MM.1S (cell line): Measurements from ENCODE around the gene ABCB10.

Experiments used
- EZH2 ChIP-seq: fragments of 300-600 bp; sonication (generic); optimal IDR thresholded peaks from 2 replicates; pipeline ENCODE3; 2017; ENCODE audit warnings: low read depth, mild to moderate bottlenecking, antibody characterized with exemption, low read length, mixed read lengths
- EZH2phosphoT487 ChIP-seq: fragments of 300-600 bp; sonication (generic); IDR thresholded peaks from 2 replicates; pipeline ENCODE4 v1.6.1; 2018; ENCODE audit warnings: antibody characterized with exemption, low read length
- TF ChIP-seq, protein P1 (sequence below): fragments of 300-600 bp; sonication (generic); IDR thresholded peaks from 2 replicates; pipeline ENCODE4 v1.5.1; 2016; ENCODE audit warnings: antibody characterized with exemption, low read length, mixed read lengths

DNA sequence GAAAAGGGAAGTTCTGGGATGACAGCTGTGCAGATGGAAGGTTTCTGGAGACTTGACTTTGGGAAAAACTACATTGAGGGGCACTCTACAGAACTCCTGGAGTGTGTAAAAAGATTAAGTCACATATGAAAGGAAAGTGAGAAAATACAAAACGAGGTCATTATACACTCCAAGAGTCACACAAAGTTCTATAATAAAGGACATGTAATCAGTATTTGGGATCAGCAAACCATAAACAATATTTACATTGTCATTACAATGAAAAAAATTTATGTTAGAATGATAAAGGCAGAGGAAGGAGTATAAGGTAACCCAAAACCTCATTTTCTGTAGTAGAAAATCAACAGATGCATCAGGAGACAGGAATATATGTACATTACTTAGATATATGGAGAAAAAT, 73.2 kb downstream of the ABCB10 start:
- TF ChIP-seq, protein P1, sequence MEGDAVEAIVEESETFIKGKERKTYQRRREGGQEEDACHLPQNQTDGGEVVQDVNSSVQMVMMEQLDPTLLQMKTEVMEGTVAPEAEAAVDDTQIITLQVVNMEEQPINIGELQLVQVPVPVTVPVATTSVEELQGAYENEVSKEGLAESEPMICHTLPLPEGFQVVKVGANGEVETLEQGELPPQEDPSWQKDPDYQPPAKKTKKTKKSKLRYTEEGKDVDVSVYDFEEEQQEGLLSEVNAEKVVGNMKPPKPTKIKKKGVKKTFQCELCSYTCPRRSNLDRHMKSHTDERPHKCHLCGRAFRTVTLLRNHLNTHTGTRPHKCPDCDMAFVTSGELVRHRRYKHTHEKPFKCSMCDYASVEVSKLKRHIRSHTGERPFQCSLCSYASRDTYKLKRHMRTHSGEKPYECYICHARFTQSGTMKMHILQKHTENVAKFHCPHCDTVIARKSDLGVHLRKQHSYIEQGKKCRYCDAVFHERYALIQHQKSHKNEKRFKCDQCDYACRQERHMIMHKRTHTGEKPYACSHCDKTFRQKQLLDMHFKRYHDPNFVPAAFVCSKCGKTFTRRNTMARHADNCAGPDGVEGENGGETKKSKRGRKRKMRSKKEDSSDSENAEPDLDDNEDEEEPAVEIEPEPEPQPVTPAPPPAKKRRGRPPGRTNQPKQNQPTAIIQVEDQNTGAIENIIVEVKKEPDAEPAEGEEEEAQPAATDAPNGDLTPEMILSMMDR: no peak
- no peak for TF ChIP-seq EZH2
- no peak for TF ChIP-seq EZH2phosphoT487
